Measurements from ENCODE around the gene TADA1. TPM values are rescaled to one million over a fixed set of nuclear protein-coding genes. Genes with fewer than 3 reads are reported as not detected.

The TADA1 gene
- total RNA-seq, 6 experiments from 2014 or later = 6.5 to 8.1 (median 7.0) TPM

DNA sequence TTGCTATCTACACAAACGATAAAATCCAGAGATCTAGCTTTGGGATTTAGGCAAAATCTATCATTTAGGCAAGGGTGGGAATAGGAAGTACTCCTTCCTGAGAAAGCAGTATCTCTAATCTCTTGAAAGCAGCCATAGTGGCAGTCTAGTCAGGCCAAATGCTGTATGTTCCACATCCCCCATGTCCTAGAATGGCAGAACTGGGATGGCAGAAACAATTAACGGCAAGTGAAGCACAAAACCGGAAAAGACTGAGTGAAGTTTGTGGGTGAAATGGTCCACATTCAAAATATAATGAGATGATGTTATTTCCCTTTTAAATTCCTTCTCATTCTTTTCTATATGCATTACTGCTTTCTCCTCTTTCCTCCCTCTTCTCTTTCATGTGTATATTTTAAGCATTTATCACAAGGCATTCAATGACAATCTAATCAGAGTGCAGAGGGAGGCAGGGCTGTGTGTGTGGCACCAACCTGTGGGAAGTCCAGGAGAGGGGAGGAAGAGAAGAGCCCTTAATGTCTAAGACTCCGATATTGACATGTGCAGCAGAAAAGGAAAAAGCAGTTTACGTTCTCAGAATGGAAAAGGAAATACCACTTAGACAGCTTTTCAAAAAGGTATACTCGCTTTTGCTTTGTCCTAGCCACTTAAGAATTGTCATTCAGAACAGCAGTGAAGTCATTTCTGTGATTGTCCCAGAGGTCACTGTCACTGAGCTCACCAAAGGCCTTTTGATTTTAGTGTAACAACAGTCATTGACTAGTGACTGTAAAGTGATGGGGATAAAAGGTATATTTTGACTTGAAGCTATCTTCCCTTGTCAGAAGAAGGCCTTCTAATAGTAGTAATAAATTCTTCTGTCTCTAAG lies 42.3 kb upstream of the TADA1 start:
- H3K27ac Mint-ChIP-seq = no peak overlapping the region
- no peaks in the 10 kb centered on the region for H3K9me3 Mint-ChIP-seq
- DNase-seq = no peak
- no peaks in the 10 kb centered on the region for H3K4me1 Mint-ChIP-seq (ENCODE audit: low read depth)
- H3K27me3 Mint-ChIP-seq (ENCODE audit: insufficient read depth) = peaks cover 42% of the 10 kb centered on the region
- no peak overlapping the region for H3K4me3 Mint-ChIP-seq
- no peaks in the 10 kb centered on the region for H3K36me3 Mint-ChIP-seq (ENCODE audit: low read depth)
- TF ChIP-seq, protein P1, sequence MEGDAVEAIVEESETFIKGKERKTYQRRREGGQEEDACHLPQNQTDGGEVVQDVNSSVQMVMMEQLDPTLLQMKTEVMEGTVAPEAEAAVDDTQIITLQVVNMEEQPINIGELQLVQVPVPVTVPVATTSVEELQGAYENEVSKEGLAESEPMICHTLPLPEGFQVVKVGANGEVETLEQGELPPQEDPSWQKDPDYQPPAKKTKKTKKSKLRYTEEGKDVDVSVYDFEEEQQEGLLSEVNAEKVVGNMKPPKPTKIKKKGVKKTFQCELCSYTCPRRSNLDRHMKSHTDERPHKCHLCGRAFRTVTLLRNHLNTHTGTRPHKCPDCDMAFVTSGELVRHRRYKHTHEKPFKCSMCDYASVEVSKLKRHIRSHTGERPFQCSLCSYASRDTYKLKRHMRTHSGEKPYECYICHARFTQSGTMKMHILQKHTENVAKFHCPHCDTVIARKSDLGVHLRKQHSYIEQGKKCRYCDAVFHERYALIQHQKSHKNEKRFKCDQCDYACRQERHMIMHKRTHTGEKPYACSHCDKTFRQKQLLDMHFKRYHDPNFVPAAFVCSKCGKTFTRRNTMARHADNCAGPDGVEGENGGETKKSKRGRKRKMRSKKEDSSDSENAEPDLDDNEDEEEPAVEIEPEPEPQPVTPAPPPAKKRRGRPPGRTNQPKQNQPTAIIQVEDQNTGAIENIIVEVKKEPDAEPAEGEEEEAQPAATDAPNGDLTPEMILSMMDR (IDR thresholded peaks at IDR 0.05) = no peak

DNA sequence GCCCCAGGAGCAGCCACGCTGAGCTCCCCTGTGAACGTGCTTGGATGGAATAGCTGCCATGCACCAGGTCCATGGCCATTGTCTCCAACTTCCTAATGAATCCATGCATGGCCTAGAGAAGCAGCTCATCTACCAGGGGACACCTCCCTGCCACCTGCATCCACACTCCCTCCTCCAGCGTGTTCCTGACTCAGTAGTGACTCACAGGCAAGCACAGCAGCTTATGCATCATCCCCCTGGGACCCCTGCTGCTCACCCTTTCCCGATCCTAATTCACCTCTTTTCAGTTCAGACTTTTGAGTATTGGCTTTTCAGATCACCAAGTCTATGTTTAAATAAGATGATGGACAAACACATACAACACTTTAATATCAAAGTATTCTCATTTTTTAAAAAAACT lies 39.9 kb upstream of the TADA1 start:
- Mint-ChIP-seq H3K4me3 (no peak overlapping the region), H3K27ac (no peak overlapping the region), H3K9me3 (no peaks in the 10 kb centered on the region), H3K36me3 (ENCODE audit: low read depth) (no peaks in the 10 kb centered on the region), H3K27me3 (ENCODE audit: insufficient read depth) (peaks cover 31% of the 10 kb centered on the region), H3K4me1 (ENCODE audit: low read depth) (no peaks in the 10 kb centered on the region)
- TF ChIP-seq, protein P1 (IDR thresholded peaks at IDR 0.05) = no peak
- no peak for DNase-seq

DNA sequence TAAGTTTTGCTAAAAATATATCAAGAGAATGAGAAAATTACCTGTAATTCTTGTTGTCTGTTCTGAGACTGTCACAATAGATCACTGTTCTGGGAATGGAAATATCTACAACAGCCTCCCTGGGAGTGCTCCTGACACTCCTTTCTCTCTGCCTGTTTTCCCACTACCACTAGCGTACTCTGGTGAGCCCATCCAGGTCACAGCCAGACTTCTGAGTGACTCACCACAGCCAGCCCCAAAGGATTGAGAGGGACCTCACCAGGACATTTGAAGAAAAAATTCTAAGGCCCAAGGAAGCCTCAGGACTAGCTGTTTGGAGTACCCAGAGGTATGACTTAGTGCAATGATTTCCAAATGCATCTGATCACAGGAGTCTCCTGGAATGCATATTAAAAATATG lies 39.0 kb upstream of the TADA1 start:
- H3K36me3 Mint-ChIP-seq (ENCODE audit: low read depth) = no peaks in the 10 kb centered on the region
- H3K4me1 Mint-ChIP-seq (ENCODE audit: low read depth) = 0 out of 2 replicates have a peak, but pooled peaks cover 4% of the 10 kb centered on the region
- no peak overlapping the region for H3K4me3 Mint-ChIP-seq
- H3K27me3 Mint-ChIP-seq (ENCODE audit: insufficient read depth) = peaks cover 30% of the 10 kb centered on the region
- TF ChIP-seq, protein P1 (IDR thresholded peaks at IDR 0.05) = no peak
- H3K27ac Mint-ChIP-seq = no peak overlapping the region
- no peak for DNase-seq
- no peaks in the 10 kb centered on the region for H3K9me3 Mint-ChIP-seq

DNA sequence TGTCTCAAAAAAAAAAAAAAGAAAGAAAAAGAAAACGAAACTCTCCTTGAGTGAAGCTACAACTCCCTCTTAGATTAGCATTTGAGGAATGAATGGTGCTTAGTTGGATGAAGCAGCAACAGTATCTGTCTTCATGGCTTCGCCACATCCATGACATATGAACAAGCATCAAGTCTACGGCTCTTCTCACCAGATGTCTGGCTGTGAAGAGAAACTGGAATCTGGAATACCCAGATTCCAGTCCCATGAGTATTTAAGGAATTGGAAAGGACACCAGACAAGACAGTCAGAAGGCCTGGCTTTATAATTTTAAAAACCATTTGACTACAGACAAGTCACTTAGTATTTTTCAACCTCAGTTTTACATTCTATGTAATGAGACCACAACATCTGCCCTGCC lies 38.0 kb upstream of the TADA1 start:
- TF ChIP-seq, protein P1 (IDR thresholded peaks at IDR 0.05) = no peak
- Mint-ChIP-seq H3K27me3 (ENCODE audit: insufficient read depth) (peaks cover 21% of the 10 kb centered on the region), H3K9me3 (no peaks in the 10 kb centered on the region), H3K4me1 (ENCODE audit: low read depth) (peaks cover 7% of the 10 kb centered on the region; the same call in 1 of the 2 replicates), H3K4me3 (no peak overlapping the region), H3K27ac (no peak overlapping the region), H3K36me3 (ENCODE audit: low read depth) (no peaks in the 10 kb centered on the region)
- no peak for DNase-seq

DNA sequence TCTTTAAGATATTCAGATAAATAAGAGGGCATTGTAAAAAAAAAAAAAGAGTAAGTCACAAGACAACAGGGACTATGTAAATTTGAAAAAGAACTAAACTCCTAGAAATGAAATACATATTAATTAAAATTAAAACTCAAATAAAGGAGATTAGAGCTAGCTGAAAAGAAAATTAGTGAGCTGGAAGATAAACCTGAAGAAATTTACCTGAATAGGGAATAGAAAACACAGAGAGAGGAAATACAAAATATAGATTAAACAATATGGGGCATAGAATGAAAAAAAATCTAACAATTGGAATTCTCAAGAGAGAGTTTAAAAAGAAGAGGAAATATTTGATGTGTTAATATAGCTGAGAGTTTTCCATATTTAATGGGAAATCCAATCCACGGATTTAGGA lies 35.6 kb upstream of the TADA1 start:
- TF ChIP-seq, protein P1 (IDR thresholded peaks at IDR 0.05) = no peak
- Mint-ChIP-seq H3K4me1 (ENCODE audit: low read depth) (peaks cover 19% of the 10 kb centered on the region), H3K4me3 (no peak overlapping the region), H3K27ac (no peak overlapping the region), H3K36me3 (ENCODE audit: low read depth) (no peaks in the 10 kb centered on the region), H3K27me3 (ENCODE audit: insufficient read depth) (peaks cover 11% of the 10 kb centered on the region), H3K9me3 (no peaks in the 10 kb centered on the region)
- no peak for DNase-seq
